Trophoblast cell (in vitro differentiated cells and primary cell): Measurements from ENCODE around the gene HMX1.

Experiments
- DNase-seq, 2 donors: peaks; one replicate each; pipeline ENCODE4 v3.0.0-alpha.2; 2016
- H2AFZ ChIP-seq: 2 replicates; pipeline ENCODE4 v1.6.1; 2013; ENCODE audit warnings: low read length, moderate library complexity, mild to moderate bottlenecking; ENCODE audit not compliant: insufficient read depth, poor library complexity
- H2AK5ac ChIP-seq: 2 replicates; pipeline ENCODE4 v1.6.1; 2013; ENCODE audit warnings: mild to moderate bottlenecking, low read length
- H2BK120ac ChIP-seq: 2 replicates; pipeline ENCODE4 v1.6.1; 2013; ENCODE audit warnings: low read length, mild to moderate bottlenecking, moderate library complexity; ENCODE audit not compliant: insufficient read depth, poor library complexity
- H2BK12ac ChIP-seq: 2 replicates; pipeline ENCODE4 v1.6.1; 2013; ENCODE audit warnings: mild to moderate bottlenecking, low read length, moderate library complexity
- H2BK5ac ChIP-seq: 2 replicates; pipeline ENCODE4 v1.6.1; 2013; ENCODE audit warnings: low read length, low read depth, moderate library complexity, mild to moderate bottlenecking; ENCODE audit not compliant: poor library complexity
- H3K14ac ChIP-seq: 2 replicates; pipeline ENCODE4 v1.6.1; 2013; ENCODE audit warnings: mild to moderate bottlenecking, low read length
- H3K18ac ChIP-seq: 2 replicates; pipeline ENCODE4 v1.6.1; 2013; ENCODE audit warnings: mild to moderate bottlenecking, low read length
- H3K23ac ChIP-seq: 2 replicates; pipeline ENCODE4 v1.6.1; 2013; ENCODE audit warnings: low read length
- H3K27ac ChIP-seq: 2 replicates; pipeline ENCODE4 v1.5.1; 2013; ENCODE audit warnings: low read depth, mild to moderate bottlenecking, inconsistent platforms, low read length, moderate library complexity
- H3K27me3 ChIP-seq: 2 replicates; pipeline ENCODE4 v1.6.1; 2013; ENCODE audit warnings: inconsistent platforms, mild to moderate bottlenecking, low read length, moderate library complexity; ENCODE audit not compliant: insufficient read depth
- H3K36me3 ChIP-seq, 2 experiments: 1 replicate in 1 of 2; 2 replicates in 1 of 2; pipeline ENCODE4 v1.6.1; 2013; ENCODE audit warnings: low read length in 2 of 2, mild to moderate bottlenecking in 2 of 2, moderate library complexity in 1 of 2; ENCODE audit not compliant: insufficient read depth in 2 of 2, control insufficient read depth in 1 of 2
- H3K4ac ChIP-seq: 2 replicates; pipeline ENCODE4 v1.6.1; 2013; ENCODE audit warnings: low read depth, mild to moderate bottlenecking, low read length, moderate library complexity
- H3K4me1 ChIP-seq, 2 experiments: 1 replicate in 1 of 2; 2 replicates in 1 of 2; pipeline ENCODE4 v1.6.1; 2013; ENCODE audit warnings: low read length in 2 of 2, mild to moderate bottlenecking in 2 of 2, moderate library complexity in 1 of 2; ENCODE audit not compliant: insufficient read depth in 2 of 2, control insufficient read depth in 1 of 2
- H3K4me2 ChIP-seq: 2 replicates; pipeline ENCODE4 v1.6.1; 2013; ENCODE audit warnings: inconsistent platforms, mild to moderate bottlenecking, low read length, moderate library complexity
- H3K4me3 ChIP-seq: 2 replicates; pipeline ENCODE4 v1.5.1; 2013; ENCODE audit warnings: mild to moderate bottlenecking, low read depth, low read length, inconsistent platforms
- H3K79me1 ChIP-seq: one replicate; pipeline ENCODE4 v1.6.1; 2013; ENCODE audit warnings: low read length
- H3K79me2 ChIP-seq: 2 replicates; pipeline ENCODE4 v1.6.1; 2013; ENCODE audit warnings: low read length, mild to moderate bottlenecking; ENCODE audit not compliant: control insufficient read depth, insufficient read depth, poor library complexity
- H3K9ac ChIP-seq: 2 replicates; pipeline ENCODE4 v1.6.1; 2013; ENCODE audit warnings: mild to moderate bottlenecking, low read length
- H3K9me3 ChIP-seq: 2 replicates; pipeline ENCODE4 v1.6.1; 2013; ENCODE audit warnings: low read depth, mild to moderate bottlenecking, control low read depth, inconsistent platforms, low read length; ENCODE audit not compliant: insufficient read depth
- H4K12ac ChIP-seq: 2 replicates; pipeline ENCODE4 v1.6.1; 2013; ENCODE audit warnings: low read depth, mild to moderate bottlenecking, low read length, moderate library complexity
- H4K8ac ChIP-seq: 2 replicates; pipeline ENCODE4 v1.6.1; 2013; ENCODE audit warnings: low read depth, mild to moderate bottlenecking, low read length, moderate library complexity
- H4K91ac ChIP-seq: one replicate; pipeline ENCODE4 v1.6.1; 2013; ENCODE audit warnings: low read depth, mild to moderate bottlenecking, low read length, moderate library complexity
- WGBS: extraction: QIAGEN DNeasy Blood & Tissue Kit; methylation state at CpG from one replicate; pipeline ENCODE4 v1.1.7; 2013; ENCODE audit warnings: missing lambda C conversion rate; ENCODE audit not compliant: insufficient read length, insufficient coverage; ENCODE audit errors: extremely low coverage; 5-methylcytosine and 5-hydroxymethylcytosine counted together

HMX1 gene

DNA sequence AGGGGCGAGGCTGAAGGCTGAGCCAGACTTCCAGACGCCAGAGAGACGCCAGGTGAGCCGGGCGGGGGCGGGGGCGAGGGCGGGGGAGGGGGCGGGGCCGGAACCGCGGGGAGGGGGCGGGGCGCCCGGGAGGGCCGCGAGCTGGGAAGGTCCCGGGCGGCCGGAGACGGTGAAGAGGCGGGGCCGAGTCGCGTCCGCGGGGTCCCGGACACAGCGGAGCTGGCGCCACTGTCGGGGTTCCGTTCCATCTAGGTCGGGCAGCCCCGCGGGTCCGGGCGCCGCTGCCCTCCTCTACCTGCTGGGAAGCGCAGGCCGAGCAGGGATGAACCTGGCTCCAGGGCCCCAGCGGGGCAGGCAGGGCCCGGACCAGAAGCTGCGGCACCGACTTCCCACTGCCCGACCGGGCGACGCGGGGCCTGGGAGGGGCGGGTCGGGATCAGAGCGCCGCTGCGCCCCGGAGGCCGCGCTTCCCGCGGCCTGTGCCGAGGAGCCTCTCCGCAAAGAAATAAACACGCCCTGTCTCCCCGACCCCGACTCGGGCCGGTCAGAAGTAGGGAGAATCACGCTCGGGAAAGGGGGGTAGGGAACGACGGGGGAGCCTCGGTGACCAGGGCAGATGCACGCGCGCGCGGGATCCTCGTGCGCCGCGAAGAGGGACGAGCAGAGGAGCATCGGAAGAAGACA, 10.6 kb downstream of the HMX1 start:
- H3K23ac ChIP-seq: no peak overlapping the region
- H3K79me1 ChIP-seq: peaks cover 5% of the 10 kb centered on the region
- H3K4me1 ChIP-seq: peaks cover 25 to 27% of the 10 kb centered on the region in 2 experiments
- H2AFZ ChIP-seq: peak overlapping the region; percentile 63
- peak overlapping the region; percentile 19 for H4K91ac ChIP-seq
- no peaks in the 10 kb centered on the region for H3K79me2 ChIP-seq
- no peak overlapping the region for H3K27ac ChIP-seq
- no peak for DNase-seq
- no peak overlapping the region for H2BK120ac ChIP-seq
- no CpG with 5 or more reads among the region's 82 CpGs for WGBS
- H2BK5ac ChIP-seq: no peak overlapping the region
- H4K8ac ChIP-seq: peak overlapping the region; percentile 40
- H3K14ac ChIP-seq: no peak overlapping the region
- H3K4ac ChIP-seq: no peak overlapping the region
- H2AK5ac ChIP-seq: no peak overlapping the region
- H4K12ac ChIP-seq: peak overlapping the region; percentile 19
- H3K18ac ChIP-seq: no peak overlapping the region
- peak overlapping the region; percentile 75 for H3K4me2 ChIP-seq
- H3K36me3 ChIP-seq: no peaks in the 10 kb centered on the region
- H3K9me3 ChIP-seq: peaks cover 16% of the 10 kb centered on the region
- no peak overlapping the region for H3K9ac ChIP-seq
- H3K4me3 ChIP-seq: peak overlapping the region; percentile 61
- H2BK12ac ChIP-seq: no peak overlapping the region
- H3K27me3 ChIP-seq: peaks cover 89% of the 10 kb centered on the region

- Histone ChIP-seq H4K91ac (peak overlapping the region; percentile 5), H2BK5ac (no peak overlapping the region), H3K9ac (no peak overlapping the region), H3K4me1 (peaks cover 25 to 30% of the 10 kb centered on the region in 2 experiments), H3K14ac (no peak overlapping the region), H3K18ac (peak overlapping the region; percentile 18), H4K8ac (no peak overlapping the region), H3K79me1 (peaks cover 5% of the 10 kb centered on the region), H3K27ac (no peak overlapping the region), H2BK120ac (no peak overlapping the region), H3K9me3 (peaks cover 18% of the 10 kb centered on the region), H3K36me3 (no peaks in the 10 kb centered on the region), H3K27me3 (peaks cover 90% of the 10 kb centered on the region), H3K79me2 (no peaks in the 10 kb centered on the region), H2AK5ac (no peak overlapping the region), H3K4ac (no peak overlapping the region), H4K12ac (no peak overlapping the region), H3K4me2 (peak overlapping the region; percentile 44), H2AFZ (no peak overlapping the region), H2BK12ac (no peak overlapping the region), H3K23ac (no peak overlapping the region), H3K4me3 (no peak overlapping the region)
- DNase-seq: no peak
- no CpG with 5 or more reads among the region's 70 CpGs for WGBS
Observed at GRCh38 chr4:8860096-8860891, 11.3 kb downstream of the HMX1 start.

DNA sequence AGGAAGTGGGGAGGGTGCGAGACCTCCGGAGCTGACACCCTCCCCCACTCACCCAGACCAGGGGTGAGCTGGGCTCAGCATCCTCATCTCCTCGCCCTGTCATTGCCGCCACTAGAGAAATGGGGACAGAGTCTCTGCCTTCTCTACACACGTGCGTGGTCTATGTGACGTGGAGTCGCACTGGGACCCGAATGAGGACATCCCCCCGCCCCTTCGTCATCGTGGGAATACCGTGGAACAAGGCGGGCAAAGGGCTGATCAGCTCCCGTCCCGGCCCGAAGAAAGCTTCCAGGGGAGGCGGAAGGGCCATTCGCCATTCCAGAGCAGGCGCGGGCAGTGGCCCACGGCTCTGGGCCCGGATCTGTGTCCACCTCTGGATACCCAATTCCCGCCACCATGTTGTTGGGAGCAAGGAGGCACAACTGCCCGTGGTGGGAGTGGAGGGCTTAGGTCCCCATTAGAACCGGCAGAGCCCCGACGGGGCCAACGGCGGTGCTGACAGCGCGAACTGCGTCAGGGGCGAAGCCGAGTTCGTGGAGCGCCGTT, 12.0 kb downstream of the HMX1 start:
- no CpG with 5 or more reads among the region's 38 CpGs for WGBS
- no peak overlapping the region for H2BK12ac ChIP-seq
- no peak overlapping the region for H2BK5ac ChIP-seq
- H3K9ac ChIP-seq: no peak overlapping the region
- no peak overlapping the region for H3K4me2 ChIP-seq
- H3K23ac ChIP-seq: no peak overlapping the region
- no peak overlapping the region for H3K27ac ChIP-seq
- H3K18ac ChIP-seq: no peak overlapping the region
- H3K4ac ChIP-seq: no peak overlapping the region
- H3K36me3 ChIP-seq: no peaks in the 10 kb centered on the region
- H2BK120ac ChIP-seq: no peak overlapping the region
- H4K91ac ChIP-seq: peak overlapping the region; percentile 2
- H3K27me3 ChIP-seq: peaks cover 93% of the 10 kb centered on the region
- H3K4me3 ChIP-seq: no peak overlapping the region
- no peak overlapping the region for H2AFZ ChIP-seq
- no peak overlapping the region for H3K14ac ChIP-seq
- peaks cover 5% of the 10 kb centered on the region for H3K79me1 ChIP-seq
- peaks cover 25 to 30% of the 10 kb centered on the region in 2 experiments for H3K4me1 ChIP-seq
- no peaks in the 10 kb centered on the region for H3K79me2 ChIP-seq
- H2AK5ac ChIP-seq: no peak overlapping the region
- peaks cover 20% of the 10 kb centered on the region for H3K9me3 ChIP-seq
- DNase-seq: no peak
- H4K8ac ChIP-seq: no peak overlapping the region
- H4K12ac ChIP-seq: no peak overlapping the region

DNA sequence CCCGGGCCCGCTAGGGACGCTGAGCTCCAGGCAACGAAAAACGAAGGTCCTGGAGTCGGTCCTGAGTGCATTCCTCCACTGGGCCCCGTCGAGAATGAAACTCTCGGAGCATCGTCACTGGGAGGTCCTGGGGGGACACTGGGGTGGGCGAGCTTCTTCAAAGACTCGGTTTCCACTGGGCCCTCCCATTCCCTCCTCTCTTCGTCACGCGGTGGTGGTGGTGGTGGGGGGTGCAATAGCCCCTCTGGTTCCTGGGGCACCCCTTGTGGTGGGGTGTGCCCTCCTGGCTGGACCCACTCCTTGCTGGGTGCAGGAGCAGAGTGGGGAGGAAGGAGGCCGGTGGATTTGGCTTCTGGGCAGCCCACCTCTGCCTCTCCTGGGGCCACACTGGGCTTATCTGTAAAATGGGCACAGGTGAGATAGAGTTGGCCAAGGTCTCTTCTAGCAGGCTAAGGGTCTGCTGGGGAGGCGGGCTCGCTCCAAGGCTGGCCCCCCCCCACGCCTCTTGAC, 12.9 kb downstream of the HMX1 start:
- Histone ChIP-seq H3K4me2 (peak overlapping the region; percentile 26), H3K27ac (no peak overlapping the region), H3K4ac (no peak overlapping the region), H3K14ac (no peak overlapping the region), H2BK12ac (no peak overlapping the region), H3K79me1 (peaks cover 5% of the 10 kb centered on the region), H2BK5ac (no peak overlapping the region), H4K91ac (no peak overlapping the region), H3K79me2 (no peaks in the 10 kb centered on the region), H3K36me3 (no peaks in the 10 kb centered on the region), H4K12ac (no peak overlapping the region), H3K9ac (no peak overlapping the region), H2AK5ac (no peak overlapping the region), H2BK120ac (no peak overlapping the region), H3K27me3 (peaks cover 85% of the 10 kb centered on the region), H3K18ac (no peak overlapping the region), H3K23ac (no peak overlapping the region), H2AFZ (no peak overlapping the region), H3K4me1 (peaks cover 25 to 30% of the 10 kb centered on the region in 2 experiments), H4K8ac (no peak overlapping the region), H3K9me3 (peaks cover 20% of the 10 kb centered on the region), H3K4me3 (no peak overlapping the region)
- WGBS: no CpG with 5 or more reads among the region's 19 CpGs
- no peak for DNase-seq
